OCI-M1 (cell line): ENCODE results near the gene LMF1.

Source experiments
- DNase-seq: peaks from one replicate; lab custom pipeline; 2025; lab: John Stamatoyannopoulos, UW

The LMF1 gene

DNA sequence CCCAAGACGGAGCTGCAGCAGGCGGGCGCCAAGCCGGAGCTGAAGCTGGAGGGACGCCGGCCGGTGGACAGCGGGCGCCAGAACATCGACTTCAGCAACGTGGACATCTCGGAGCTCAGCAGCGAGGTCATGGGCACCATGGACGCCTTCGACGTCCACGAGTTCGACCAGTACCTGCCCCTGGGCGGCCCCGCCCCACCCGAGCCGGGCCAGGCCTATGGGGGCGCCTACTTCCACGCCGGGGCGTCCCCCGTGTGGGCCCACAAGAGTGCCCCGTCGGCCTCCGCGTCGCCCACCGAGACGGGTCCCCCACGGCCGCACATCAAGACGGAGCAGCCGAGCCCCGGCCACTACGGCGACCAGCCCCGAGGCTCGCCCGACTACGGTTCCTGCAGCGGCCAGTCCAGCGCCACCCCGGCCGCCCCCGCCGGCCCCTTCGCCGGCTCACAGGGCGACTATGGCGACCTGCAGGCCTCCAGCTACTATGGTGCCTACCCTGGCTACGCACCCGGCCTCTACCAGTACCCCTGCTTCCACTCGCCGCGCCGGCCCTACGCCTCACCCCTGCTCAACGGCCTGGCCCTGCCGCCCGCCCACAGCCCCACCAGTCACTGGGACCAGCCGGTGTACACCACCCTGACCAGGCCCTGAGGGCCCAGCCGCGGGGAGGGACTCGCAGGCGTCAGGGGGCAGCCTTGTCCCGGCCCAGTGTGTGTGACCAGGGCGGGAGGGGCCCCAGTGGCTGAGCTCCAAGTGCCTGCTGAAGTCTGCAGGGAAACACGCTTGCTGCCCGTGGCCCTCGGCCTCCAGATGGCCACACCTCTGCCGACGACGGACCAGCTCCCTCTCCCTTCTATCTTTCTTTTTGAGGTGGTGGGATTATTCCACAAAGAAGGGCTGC is 14.2 kb upstream of the LMF1 start:
- DNase-seq, result no peak

GRCh38 chr16:984121-984694 is 13.4 kb upstream of the LMF1 start:
- no peak for DNase-seq

DNA sequence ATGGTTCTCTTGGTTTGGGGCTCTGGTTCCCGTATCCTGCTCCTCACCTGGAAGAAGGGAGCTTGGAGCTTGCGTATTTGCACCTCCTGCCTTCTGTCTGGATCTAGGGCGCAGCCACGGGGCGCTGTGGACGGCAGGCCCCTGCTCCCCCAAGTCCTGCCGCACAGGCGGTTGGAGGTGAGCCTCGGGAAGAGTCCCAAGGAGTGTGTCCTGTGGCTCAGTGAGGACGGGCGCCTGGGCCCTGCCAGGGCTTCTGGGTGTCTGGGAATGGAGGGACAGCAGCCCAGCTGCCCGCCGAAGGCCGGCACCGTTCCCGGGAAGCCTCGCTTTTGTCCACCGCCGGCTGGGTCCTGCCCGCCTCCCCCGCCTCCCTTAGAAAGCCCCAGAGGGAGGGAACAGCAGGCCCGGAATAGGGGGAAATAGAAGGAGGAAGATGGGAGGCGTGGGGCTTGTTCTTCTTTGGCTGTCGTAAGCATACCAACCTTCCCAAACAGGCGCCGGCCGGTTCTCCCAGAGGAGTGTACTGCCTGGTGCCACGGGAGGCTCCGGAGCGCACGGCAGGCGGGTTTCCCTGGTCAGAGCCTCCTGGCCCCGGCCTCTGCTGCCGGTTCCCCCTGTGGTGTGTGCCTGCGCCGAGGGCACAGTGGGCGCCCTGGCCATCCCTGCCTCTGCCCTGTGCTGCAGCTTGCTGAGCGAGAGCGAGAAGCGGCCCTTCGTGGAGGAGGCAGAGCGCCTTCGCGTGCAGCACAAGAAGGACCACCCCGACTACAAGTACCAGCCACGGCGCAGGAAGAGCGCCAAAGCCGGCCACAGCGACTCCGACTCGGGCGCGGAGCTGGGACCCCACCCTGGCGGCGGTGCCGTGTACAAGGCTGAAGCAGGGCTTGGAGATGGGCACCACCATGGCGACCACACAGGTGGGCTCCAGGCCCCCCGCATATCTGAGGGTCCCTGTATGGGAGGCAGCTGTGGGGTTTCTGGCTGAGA is 12.6 kb upstream of the LMF1 start:
- no peak for DNase-seq

GRCh38 chr16:982145-983043 is 11.6 kb upstream of the LMF1 start:
- no peak for DNase-seq

DNA sequence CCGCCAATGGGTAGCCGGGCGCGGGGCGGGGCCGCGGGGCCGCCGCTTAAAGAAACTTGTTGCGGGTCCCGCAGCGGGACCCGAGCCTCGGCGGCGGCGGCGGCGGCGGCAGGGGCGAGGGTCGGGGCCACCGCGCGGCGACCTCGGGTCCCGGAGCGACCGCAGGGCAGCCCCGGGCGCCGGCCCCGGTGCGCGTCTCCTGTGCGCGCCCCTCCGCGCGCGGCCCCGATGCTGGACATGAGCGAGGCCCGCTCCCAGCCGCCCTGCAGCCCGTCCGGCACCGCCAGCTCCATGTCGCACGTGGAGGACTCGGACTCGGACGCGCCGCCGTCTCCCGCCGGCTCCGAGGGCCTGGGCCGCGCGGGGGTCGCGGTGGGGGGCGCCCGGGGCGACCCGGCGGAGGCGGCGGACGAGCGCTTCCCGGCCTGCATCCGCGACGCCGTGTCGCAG is 10.9 kb upstream of the LMF1 start, which contains the start of gene SOX8:
Gene SOX8 (plus strand): TSS at position 76 of the 450 bp plus-strand sequence. CDS start 153 bp downstream, at position 229.
- DNase-seq, result no peak

GRCh38 chr16:980595-980854 is 9.7 kb upstream of the LMF1 start:
- no peak for DNase-seq

DNA sequence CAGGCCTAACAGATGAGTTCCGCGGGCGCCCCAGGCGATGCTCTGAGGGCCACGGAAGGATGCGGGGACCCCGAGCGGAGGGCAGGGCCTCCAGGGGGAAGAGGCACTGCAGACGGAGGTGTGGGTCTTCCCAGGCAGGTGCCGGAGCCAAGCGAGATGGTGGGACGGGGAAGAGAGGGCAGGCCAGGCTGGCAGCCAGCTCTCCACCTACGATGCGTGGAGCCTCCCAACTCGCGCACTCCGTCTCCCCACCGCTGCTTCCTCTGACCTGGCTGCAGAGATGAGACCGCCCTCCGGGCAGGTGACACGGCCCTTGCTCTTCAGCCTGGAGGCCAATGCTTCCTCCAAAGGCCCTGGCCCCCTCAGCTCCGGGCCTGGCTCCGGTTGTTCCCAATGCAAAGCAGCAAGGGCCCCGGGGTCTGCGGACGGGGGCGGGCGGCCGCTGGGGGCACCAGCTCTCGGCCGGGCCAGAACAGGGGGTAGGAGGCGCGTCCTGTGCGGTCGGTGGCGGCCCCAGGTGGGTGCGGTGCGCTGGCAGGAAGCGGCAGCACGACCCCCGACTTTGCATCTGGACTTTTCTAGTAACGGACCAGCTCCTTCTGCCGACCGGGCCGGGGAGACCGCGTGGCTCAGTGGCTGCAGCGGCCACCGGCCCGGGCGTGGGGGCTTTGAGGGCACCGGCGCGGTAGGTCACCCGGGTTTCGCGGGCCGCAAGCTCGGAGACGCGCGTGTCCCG is 9.2 kb upstream of the LMF1 start:
- DNase-seq, result no peak

DNA sequence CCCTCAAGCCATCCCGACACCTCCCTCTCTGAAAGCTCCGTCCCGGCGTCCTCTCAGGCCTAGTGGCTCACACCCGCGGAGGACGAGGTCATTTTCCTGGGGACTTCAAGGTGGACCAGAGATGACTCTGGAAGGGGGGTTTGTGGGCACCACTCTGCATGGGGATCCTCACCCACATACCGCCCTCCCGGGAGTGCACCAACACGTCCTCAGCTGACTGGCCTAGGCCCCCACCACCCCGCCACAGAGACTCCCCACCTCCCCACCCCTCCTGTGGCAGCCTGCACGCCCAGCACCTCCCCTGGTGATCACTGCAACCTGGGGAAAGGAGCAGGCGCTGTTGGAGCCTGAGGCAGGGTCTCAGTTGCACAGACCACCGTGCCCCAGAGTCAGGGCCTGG is 8.4 kb upstream of the LMF1 start:
- DNase-seq, result no peak

- DNase-seq, result no peak
These were observed 7.6 kb upstream of the LMF1 start for GRCh38 chr16:978403-978802.

DNA sequence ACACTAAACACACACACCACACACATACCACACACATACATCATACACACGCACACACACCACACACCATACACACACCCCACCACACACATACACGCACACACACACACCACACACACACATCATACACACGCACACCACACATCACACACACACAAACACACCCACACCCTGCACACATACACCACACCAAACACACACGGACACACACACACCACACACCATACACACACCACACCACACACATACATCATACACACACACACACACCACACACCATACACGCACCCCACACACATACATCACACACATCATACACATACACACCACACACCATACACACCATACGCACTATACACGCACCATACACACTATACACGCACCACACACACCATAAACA is 7.1 kb upstream of the LMF1 start:
- DNase-seq, result no peak

- DNase-seq, result no peak
These were observed 6.4 kb upstream of the LMF1 start for GRCh38 chr16:977081-977701.

- no peak for DNase-seq
These were observed 5.7 kb upstream of the LMF1 start for GRCh38 chr16:976389-976931.

GRCh38 chr16:975291-975690 is 4.5 kb upstream of the LMF1 start:
- DNase-seq, result no peak

DNA sequence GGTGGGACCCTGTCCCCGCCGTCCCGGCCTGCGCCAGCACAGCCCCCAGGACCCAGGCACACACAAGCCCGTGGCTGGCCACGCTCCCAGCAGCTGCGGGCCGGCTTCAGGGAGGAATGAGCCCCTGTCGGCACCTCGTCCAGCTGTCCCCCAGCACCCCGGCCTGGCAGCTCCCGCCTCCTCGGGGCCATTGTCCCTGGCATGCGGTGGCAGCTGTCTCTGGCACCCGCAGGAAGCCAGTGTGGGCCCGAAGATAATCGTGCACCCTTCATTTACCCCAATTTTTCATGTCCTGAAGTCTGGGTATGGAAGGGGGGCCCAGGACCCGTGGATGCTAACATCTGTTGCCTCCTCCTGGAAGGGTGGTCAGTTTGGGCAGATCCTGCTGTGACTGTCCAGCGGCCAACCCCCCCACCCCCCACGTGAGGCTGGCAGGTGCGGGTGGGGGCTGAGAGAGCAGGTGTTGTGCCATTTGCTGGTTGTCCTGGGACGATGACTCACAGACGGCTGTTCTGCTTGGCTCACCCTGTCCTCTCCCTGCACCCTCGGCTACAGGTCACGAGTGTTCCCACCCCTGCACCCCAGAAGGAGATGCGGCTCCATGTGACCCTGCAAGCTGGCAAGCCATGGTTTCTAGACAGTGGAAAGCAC is 4.0 kb upstream of the LMF1 start:
- no peak for DNase-seq

DNA sequence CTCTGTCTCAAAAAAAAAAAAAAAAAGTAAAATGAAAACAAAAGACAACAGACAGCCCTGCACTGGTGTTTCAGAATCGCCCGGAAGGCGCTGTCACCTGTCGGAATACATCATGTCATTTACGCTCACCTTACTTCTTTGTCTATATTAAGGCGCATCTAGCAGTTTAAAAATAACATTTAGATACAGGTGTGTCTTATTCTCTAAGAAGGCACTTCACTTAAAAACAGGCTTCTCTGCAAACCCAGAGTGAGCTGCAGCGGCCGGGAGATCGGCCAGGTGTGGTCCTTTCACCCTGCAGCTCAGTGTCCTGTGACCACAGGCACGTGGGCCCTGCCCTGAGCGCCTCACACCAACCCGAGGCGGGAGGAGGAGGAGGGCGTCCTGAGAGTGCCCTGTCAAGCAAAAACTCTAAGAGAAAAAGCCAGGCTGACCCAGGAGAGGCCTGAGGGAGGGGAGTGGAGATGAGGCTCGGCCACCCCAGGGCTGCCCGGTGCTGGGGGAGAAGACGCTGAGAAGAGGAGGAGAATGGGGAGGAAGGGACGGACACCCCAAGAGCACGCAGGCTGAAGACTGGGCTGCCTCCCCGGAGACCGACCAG is 3.3 kb upstream of the LMF1 start:
- DNase-seq, result no peak

DNA sequence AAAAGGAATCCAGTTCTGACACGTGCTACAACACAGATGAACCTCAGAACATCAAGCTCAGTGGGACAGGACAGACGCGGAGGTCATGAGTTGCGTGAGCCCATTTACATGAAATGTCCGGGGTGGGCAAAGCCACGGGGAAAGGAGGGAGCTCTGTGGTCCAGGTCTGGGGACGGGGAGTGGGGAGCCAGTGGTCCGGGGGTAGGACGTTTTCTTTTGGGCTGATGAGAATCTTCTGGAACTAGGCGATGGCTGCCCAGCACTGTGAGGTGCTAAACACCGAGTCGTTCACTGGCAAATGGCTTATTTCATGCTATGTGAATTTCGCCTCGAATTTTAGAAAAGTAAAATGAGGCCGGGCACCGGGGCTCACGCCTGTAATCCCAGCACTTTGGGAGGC is 2.6 kb upstream of the LMF1 start:
- no peak for DNase-seq

DNA sequence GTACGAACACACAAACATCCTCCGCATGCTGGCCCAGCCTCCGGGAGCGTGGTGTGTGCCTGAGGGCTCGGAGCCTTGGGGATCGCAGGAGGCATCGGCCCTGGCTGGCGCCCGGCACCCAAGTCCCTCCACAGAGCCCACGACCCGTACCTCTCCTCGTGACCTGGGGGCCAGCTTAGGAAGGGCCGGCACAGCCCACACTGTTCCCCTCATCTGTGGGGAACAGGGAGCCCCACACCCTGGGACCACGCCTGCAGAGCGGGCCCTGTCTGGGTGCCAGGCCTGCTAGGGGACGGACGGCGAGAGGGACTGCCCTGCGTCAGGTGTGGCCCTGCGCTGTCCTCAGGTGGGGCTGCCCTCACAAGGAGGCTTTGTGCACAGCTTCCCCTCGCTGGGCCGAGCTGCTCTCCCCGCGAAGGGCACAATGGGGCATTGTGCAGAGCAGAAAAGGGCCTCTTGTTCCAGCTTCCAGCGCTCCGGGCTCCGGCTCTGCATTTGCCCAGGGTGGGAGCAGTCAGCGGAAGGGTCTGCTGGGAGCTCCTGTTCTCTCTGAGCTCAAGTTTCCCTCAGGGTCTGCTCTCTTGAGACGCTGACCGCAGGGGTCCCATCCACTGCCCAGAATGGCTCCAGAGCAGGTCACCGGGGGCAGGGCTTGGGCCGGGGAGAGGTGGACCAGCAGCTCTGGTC is 1.7 kb upstream of the LMF1 start:
- DNase-seq, result no peak

GRCh38 chr16:971981-972315 is 1.2 kb upstream of the LMF1 start:
- DNase-seq, result no peak

DNA sequence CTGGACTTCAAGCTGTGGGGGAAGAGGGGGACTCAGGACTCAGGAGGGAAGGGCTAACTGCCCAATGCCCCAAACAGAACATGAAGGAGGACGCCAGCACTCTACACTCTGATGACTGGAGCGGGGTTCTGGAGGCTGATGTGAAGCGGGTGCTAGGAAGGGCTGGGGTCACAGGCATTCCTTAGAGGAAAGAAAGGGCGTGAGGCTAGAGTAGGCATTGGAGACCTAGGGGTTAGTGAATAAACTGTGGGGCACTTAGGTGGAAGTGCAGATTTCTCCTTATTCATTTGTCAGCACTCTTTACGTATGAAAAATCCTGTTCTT is 760 bp upstream of the LMF1 start:
- DNase-seq, result no peak
